Ovary (tissue), 3 donors: ENCODE results near the gene TMEM184C.

ENCODE experiments used
- CTCF ChIP-seq, 3 donors: fragments of 450-650 bp in 2 of 3; fragments of 200-600 bp in 1 of 3; IDR thresholded peaks; one replicate each; pipeline versions ENCODE4 v1.5.1 to v1.8.0; 2016 to 2022; ENCODE audit warnings: antibody characterized with exemption in 3 of 3, mild to moderate bottlenecking in 1 of 3
- EP300 ChIP-seq: sonication (generic); formaldehyde crosslinking; IDR thresholded peaks from one replicate; pipeline ENCODE4 v1.6.1; 2017; ENCODE audit warnings: antibody characterized with exemption
- donor health status: DM: no; HTN: no; CAD: no.

- TF ChIP-seq CTCF (IDR thresholded peaks at IDR 0.05) (no peak), EP300 (no peak)
Observed at GRCh38 chr4:147628415-147628814, 11.2 kb downstream of the TMEM184C start.
